Activated CD4-positive, alpha-beta T cell treated with anti-CD3 and anti-CD28 coated beads for 1 hour (primary cell): ENCODE measurements around the gene CDHR1.

ENCODE experiments used
- DNase-seq: peaks from one replicate; pipeline ENCODE4 v3.0.0-alpha.2; 2020

The CDHR1 gene

GRCh38 chr10:84269162-84269561 is 74.8 kb downstream of the CDHR1 start:
- no peak for DNase-seq
